PC-3 (cell line): ENCODE results near the gene NUB1. TPM values are rescaled to one million over a fixed set of nuclear protein-coding genes. Genes with fewer than 3 reads are reported as not detected.

Experiments
- ATAC-seq: fragments of 200-7000 bp; cut with Tn5 transposase; 2 replicates; pipeline ENCODE4 v1.9.1; 2020; ENCODE audit warnings: mild to moderate bottlenecking, moderate library complexity
- BruUV-seq: library from RNA; stranded (reverse); fragments of 400-500 nt; replicated peaks from 2 replicates; lab custom pipeline; 2021; lab: Mats Ljungman, UMichigan
- CTCF ChIA-PET: fragments of 300-600 bp; sonication (Branson Sonifier 250); formaldehyde crosslinking; loops from one replicate; lab custom pipeline; 2022; ENCODE audit warnings: antibody characterized with exemption; lab: Charles Lee
- POLR2A ChIA-PET: fragments of 300-600 bp; sonication (Branson Sonifier 250); formaldehyde crosslinking; loops from one replicate; lab custom pipeline; 2022; ENCODE audit warnings: antibody characterized with exemption; ENCODE audit not compliant: unreplicated experiment; lab: Charles Lee
- DNase-seq: peaks from one replicate; pipeline ENCODE4 v3.0.0-alpha.2; 2015
- H2AFZ ChIP-seq: fragments of 300-600 bp; sonication (generic); 2 replicates; pipeline ENCODE4 v1.6.0; 2016; ENCODE audit warnings: antibody characterized with exemption, low read length
- H3F3A ChIP-seq: fragments of 300-600 bp; sonication (generic); one replicate; pipeline ENCODE4 v1.6.0; 2017; ENCODE audit warnings: antibody characterized with exemption, low read length, control low read depth, mild to moderate bottlenecking; ENCODE audit not compliant: unreplicated experiment
- H3K27ac ChIP-seq: fragments of 300-600 bp; sonication (generic); 2 replicates; pipeline ENCODE4 v1.5.1; 2016; ENCODE audit warnings: mild to moderate bottlenecking, low read length
- H3K27me3 ChIP-seq: fragments of 300-600 bp; sonication (generic); 2 replicates; pipeline ENCODE4 v1.6.1; 2016; ENCODE audit warnings: low read length, mixed read lengths
- H3K36me3 ChIP-seq: fragments of 300-600 bp; sonication (generic); 2 replicates; pipeline ENCODE4 v1.6.1; 2016; ENCODE audit warnings: low read depth, mixed run types, low read length, mixed read lengths
- H3K4me1 ChIP-seq: fragments of 300-600 bp; sonication (generic); 2 replicates; pipeline ENCODE4 v1.5.1; 2016; ENCODE audit warnings: low read length; ENCODE audit not compliant: insufficient read depth
- H3K4me2 ChIP-seq: fragments of 300-600 bp; sonication (generic); 2 replicates; pipeline ENCODE4 v1.6.0; 2016; ENCODE audit warnings: low read length
- H3K4me3 ChIP-seq: fragments of 300-600 bp; sonication (generic); 2 replicates; pipeline ENCODE4 v1.5.1; 2016; ENCODE audit warnings: mild to moderate bottlenecking, low read length, mixed read lengths
- H3K79me2 ChIP-seq: fragments of 300-600 bp; sonication (generic); 2 replicates; pipeline ENCODE4 v1.6.1; 2017; ENCODE audit warnings: low read length, mixed read lengths
- H3K9ac ChIP-seq: fragments of 300-600 bp; sonication (generic); 2 replicates; pipeline ENCODE4 v1.6.0; 2016; ENCODE audit warnings: mild to moderate bottlenecking, low read length
- H3K9me2 ChIP-seq: fragments of 300-600 bp; sonication (generic); replicated peaks from 2 replicates; pipeline ENCODE4 v1.6.1; 2016; ENCODE audit warnings: mixed run types, low read length, mixed read lengths
- H3K9me3 ChIP-seq: fragments of 300-600 bp; sonication (generic); 2 replicates; pipeline ENCODE4 v1.6.1; 2016; ENCODE audit warnings: low read length, mixed read lengths
- H4K20me1 ChIP-seq: fragments of 300-600 bp; sonication (generic); 2 replicates; pipeline ENCODE4 v1.6.1; 2016; ENCODE audit warnings: low read length, mixed read lengths
- CTCF ChIP-seq: fragments of 300-600 bp; sonication (generic); conservative IDR thresholded peaks from 2 replicates; pipeline ENCODE4 v1.5.1; 2017; ENCODE audit warnings: antibody characterized with exemption, low read depth, mild to moderate bottlenecking, low read length
- EZH2 ChIP-seq: fragments of 300-600 bp; sonication (generic); IDR thresholded peaks from one replicate; pipeline ENCODE4 v1.6.1; 2017; ENCODE audit warnings: antibody characterized with exemption, mild to moderate bottlenecking, low read length; ENCODE audit not compliant: unreplicated experiment
- EZH2phosphoT487 ChIP-seq: fragments of 300-600 bp; sonication (generic); IDR thresholded peaks from 2 replicates; pipeline ENCODE4 v1.6.1; 2018; ENCODE audit warnings: mild to moderate bottlenecking, antibody characterized with exemption, low read length, borderline replicate concordance
- intact Hi-C: fragments of 100-400 bp; cut with micrococcal nuclease; formaldehyde crosslinking; loops from 2 replicates; pipeline ENCODE4 v1.9.0; 2023
- total RNA-seq: library from RNA; depleted of rRNA; stranded (reverse); fragments of >200 nt; gene quantifications from 2 replicates; pipeline ENCODE4 v1.2.3, GENCODE V29; 2014

The NUB1 gene
- total RNA-seq, 1 experiment from 2014 or later = 40.1 TPM

GRCh38 chr7:151397026-151397425, 55.4 kb downstream of the NUB1 start:
- Histone ChIP-seq H3K4me1 (no peaks in the 10 kb centered on the region), H3K79me2 (no peaks in the 10 kb centered on the region), H2AFZ (no peak overlapping the region), H3K4me2 (no peak overlapping the region), H3K9me3 (no peaks in the 10 kb centered on the region), H3K36me3 (no peaks in the 10 kb centered on the region), H3K27me3 (no peaks in the 10 kb centered on the region), H3K4me3 (no peak overlapping the region), H3K9ac (no peak overlapping the region), H3K27ac (no peak overlapping the region), H3F3A (no peaks in the 10 kb centered on the region), H3K9me2 (no peaks in the 10 kb centered on the region), H4K20me1 (no peaks in the 10 kb centered on the region)
- POLR2A ChIA-PET = no interaction called here
- no peak for DNase-seq
- CTCF ChIA-PET = no interaction called here
- TF ChIP-seq EZH2 (no peak), CTCF (no peak), EZH2phosphoT487 (no peak)
- intact Hi-C loops = no loop called here
- ATAC-seq = no peak
- BruUV-seq = no TSS peak

DNA sequence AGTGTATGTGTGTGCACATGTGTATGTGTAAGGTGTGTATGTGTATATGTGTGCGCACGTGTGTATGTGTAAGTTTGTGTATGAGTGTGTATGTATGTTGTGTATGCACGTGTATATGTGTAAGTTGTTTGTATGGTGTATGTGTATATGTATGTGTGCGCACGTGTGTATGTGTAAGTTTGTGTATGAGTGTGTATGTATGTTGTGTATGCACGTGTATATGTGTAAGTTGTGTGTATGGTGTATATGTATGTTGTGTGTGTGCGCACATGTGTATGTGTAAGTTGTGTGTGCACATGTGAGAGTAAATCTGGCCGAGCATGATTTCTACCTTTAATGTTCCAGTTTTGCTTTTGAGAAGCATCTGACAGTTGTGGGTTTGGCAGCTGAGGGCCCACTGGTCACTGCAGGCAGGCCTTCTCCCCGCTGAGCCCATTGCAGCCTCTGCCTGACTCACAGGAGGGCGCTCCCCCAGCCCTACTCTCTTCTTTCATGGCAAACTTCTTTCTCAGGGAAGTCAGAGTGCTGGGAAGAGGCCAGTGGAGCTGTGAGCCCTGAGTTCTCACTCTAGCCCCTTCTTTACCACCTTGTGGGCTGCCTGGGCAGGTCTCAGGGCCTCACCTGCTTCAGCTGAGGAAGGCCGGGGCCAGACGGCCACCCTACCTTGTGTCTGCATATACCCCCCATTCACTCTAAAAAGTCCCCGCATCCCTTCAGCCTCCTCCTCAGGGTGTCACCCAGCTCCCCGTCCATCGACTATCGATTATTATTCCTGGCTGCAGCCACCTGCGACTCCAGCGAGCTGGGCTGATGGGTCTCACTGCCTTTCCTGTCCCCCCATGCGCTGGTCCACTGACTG, 57.1 kb downstream of the NUB1 start:
- Histone ChIP-seq H3K4me3 (no peak overlapping the region), H3K9me3 (no peaks in the 10 kb centered on the region), H3K9me2 (no peaks in the 10 kb centered on the region), H3K27ac (no peak overlapping the region), H3K79me2 (no peaks in the 10 kb centered on the region), H3K9ac (no peak overlapping the region), H4K20me1 (no peaks in the 10 kb centered on the region), H3K4me2 (no peak overlapping the region), H3K36me3 (no peaks in the 10 kb centered on the region), H2AFZ (no peak overlapping the region), H3F3A (no peaks in the 10 kb centered on the region), H3K27me3 (no peaks in the 10 kb centered on the region), H3K4me1 (no peaks in the 10 kb centered on the region)
- ChIA-PET POLR2A (no interaction called here), CTCF (interaction anchor here (0.6 kb wide), 1 partner anchor 15 kb away, joined by 3 read pairs; no protein-coding TSS in a partner anchor)
- ATAC-seq (no peak), DNase-seq (no peak)
- intact Hi-C loops = no loop called here
- no peak for TF ChIP-seq EZH2phosphoT487
- TF ChIP-seq EZH2 = no peak
- TF ChIP-seq CTCF = no peak
- no TSS peak for BruUV-seq

DNA sequence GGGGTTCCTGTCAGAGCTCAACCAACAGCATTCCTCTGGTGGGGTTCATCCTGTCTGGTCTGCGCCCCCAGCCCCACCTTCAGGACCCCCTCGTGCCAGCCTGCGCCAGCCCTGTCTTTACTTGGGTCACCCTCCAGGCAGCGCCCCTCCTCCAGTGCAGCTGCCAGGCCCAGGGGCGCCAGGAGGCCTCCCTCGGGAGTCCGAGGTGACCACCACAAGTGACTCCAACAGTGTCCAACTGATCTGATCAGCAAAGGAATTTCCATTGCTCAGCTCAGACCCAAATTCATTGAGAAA, 57.6 kb downstream of the NUB1 start:
- Histone ChIP-seq H3K79me2 (no peaks in the 10 kb centered on the region), H3F3A (no peaks in the 10 kb centered on the region), H2AFZ (no peak overlapping the region), H3K9ac (no peak overlapping the region), H3K4me1 (no peaks in the 10 kb centered on the region), H3K27ac (no peak overlapping the region), H3K9me3 (no peaks in the 10 kb centered on the region), H3K9me2 (no peaks in the 10 kb centered on the region), H3K36me3 (no peaks in the 10 kb centered on the region), H4K20me1 (no peaks in the 10 kb centered on the region), H3K27me3 (no peaks in the 10 kb centered on the region), H3K4me3 (no peak overlapping the region), H3K4me2 (no peak overlapping the region)
- ATAC-seq (no peak), DNase-seq (no peak)
- POLR2A ChIA-PET = no interaction called here
- intact Hi-C loops = no loop called here
- TF ChIP-seq EZH2phosphoT487 = no peak
- TF ChIP-seq EZH2 = no peak
- no peak for TF ChIP-seq CTCF
- no TSS peak for BruUV-seq
- CTCF ChIA-PET = interaction anchor here (0.6 kb wide), 1 partner anchor 15 kb away, joined by 3 read pairs; no protein-coding TSS in a partner anchor
